Kidney epithelial cell (primary cell): ENCODE measurements around the gene ZNF3. TPM values are rescaled to one million over a fixed set of nuclear protein-coding genes. Genes with fewer than 3 reads are reported as not detected.

Experiments used
- DNase-seq: peaks from one replicate; pipeline ENCODE4 v3.0.0-alpha.2; 2010; ENCODE audit warnings: low read depth
- H3K27me3 ChIP-seq: 2 replicates; pipeline ENCODE4 v1.6.0; 2011; ENCODE audit warnings: low read length; ENCODE audit not compliant: control insufficient read depth, insufficient read depth
- H3K36me3 ChIP-seq: 2 replicates; pipeline ENCODE4 v1.5.1; 2011; ENCODE audit warnings: low read length; ENCODE audit not compliant: control insufficient read depth, insufficient read depth
- H3K4me3 ChIP-seq: 2 replicates; pipeline ENCODE4 v1.5.1; 2011; ENCODE audit warnings: low read depth, mild to moderate bottlenecking, control low read depth, low read length
- total RNA-seq: library from RNA; depleted of rRNA; stranded (reverse); fragments of >200 nt; gene quantifications from 2 replicates; pipeline ENCODE4 v1.2.3, GENCODE V29; 2015
- TF ChIP-seq, protein P1 (sequence below): IDR thresholded peaks from 2 replicates; pipeline ENCODE4 v1.5.1; 2011; ENCODE audit warnings: mild to moderate bottlenecking, moderate library complexity, low read length, control low read depth, inconsistent platforms; ENCODE audit not compliant: insufficient read depth, poor library complexity, severe bottlenecking

The ZNF3 gene
- total RNA-seq, 1 donor from 2014 or later, result 44.9 TPM

DNA sequence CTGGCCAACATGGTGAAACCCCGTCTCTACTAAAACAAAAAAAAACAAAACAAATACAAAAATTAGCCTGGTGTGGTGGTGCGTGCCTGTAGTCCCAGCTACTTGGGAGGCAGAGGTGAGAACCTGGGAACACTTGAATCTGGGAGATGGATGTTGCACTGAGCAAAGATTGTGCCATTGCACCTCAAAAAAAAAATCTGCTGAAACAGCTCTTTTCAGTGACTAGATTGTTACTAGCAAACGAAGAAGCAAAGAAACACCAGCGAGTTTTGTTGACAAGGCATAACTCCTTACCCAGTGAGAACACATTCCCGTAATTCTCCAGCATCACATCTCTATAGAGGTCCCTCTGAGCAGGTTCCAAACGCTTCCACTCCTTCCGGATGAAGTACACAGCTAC lies 6.7 kb downstream of the ZNF3 start:
- Histone ChIP-seq H3K36me3 (peaks cover 24% of the 10 kb centered on the region), H3K27me3 (no peaks in the 10 kb centered on the region), H3K4me3 (no peak overlapping the region)
- TF ChIP-seq, protein P1, sequence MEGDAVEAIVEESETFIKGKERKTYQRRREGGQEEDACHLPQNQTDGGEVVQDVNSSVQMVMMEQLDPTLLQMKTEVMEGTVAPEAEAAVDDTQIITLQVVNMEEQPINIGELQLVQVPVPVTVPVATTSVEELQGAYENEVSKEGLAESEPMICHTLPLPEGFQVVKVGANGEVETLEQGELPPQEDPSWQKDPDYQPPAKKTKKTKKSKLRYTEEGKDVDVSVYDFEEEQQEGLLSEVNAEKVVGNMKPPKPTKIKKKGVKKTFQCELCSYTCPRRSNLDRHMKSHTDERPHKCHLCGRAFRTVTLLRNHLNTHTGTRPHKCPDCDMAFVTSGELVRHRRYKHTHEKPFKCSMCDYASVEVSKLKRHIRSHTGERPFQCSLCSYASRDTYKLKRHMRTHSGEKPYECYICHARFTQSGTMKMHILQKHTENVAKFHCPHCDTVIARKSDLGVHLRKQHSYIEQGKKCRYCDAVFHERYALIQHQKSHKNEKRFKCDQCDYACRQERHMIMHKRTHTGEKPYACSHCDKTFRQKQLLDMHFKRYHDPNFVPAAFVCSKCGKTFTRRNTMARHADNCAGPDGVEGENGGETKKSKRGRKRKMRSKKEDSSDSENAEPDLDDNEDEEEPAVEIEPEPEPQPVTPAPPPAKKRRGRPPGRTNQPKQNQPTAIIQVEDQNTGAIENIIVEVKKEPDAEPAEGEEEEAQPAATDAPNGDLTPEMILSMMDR, result no peak
- DNase-seq, result no peak

DNA sequence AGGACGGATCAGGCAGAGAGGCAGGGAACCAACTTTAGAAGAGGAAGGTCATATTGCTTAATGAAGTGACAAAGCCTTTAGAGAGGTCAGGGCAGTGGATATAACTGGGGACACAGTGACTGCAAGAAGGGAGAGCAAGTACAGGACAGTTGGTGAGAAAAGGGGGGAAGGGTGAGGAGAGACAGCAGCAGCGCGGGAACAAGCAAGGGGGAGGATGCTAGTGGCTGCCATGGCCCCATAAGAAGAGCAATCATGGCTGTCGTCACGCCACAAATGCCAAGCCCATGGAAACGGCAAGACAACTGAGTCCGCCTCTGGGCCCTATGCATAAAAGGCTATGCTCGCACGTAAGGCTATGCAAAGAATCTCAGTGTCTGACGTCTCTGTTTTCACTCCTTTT lies 9.1 kb downstream of the ZNF3 start:
- Histone ChIP-seq H3K4me3 (no peak overlapping the region), H3K36me3 (peaks cover 22% of the 10 kb centered on the region), H3K27me3 (no peaks in the 10 kb centered on the region)
- no peak for DNase-seq
- TF ChIP-seq, protein P1, result no peak

DNA sequence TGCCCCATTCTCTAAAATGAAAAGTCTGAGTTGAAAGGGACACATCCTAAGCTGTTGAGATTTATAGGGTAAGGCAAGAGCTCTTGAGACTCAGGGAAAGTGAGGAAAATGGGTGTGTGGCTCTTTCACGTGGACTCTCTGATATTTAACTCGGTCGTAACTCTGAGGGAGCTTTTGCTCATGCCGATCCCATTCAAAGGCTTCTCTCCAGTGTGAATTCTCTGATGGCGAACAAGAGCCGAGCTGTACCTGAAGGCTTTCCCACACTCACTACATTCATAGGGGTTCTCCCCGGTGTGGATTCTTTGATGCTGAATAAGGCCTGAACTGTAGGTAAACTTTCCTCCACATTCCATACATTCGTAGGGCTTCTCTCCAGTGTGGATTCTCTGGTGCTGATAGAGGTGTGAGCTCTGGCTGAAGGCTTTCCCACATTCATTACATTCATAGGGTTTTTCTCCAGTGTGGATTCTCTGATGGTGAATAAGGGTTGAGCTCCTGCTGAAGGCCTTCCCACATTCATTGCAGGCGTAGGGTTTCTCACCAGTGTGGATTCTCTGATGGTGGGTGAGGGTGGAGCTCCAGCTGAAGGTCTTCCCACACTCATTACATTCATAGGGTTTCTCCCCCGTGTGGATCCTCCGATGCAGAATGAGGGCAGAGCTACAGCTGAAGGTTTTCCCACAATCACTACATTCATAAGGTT lies 10.4 kb downstream of the ZNF3 start:
- Histone ChIP-seq H3K36me3 (peaks cover 21% of the 10 kb centered on the region), H3K27me3 (no peaks in the 10 kb centered on the region), H3K4me3 (no peak overlapping the region)
- TF ChIP-seq, protein P1, result no peak
- DNase-seq, result no peak

DNA sequence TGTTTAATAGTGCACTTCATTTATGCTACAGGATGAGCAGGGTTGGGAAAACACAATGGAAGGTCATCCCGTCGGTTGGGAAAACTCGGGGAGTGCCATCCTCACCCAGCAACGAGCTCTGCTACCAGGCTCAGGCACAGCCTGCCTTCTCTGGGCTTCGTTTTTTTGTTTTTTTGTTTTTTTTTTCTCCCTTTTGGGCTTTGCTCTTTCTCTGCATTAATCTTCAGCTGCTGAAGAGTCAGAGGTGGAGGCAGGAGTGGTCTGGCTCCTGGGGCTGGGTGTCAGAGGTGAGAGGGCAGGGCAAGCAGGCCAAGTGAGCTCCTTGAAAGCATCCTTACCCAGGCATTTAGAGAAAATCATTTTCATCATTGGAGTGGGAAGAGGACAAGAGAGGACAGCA lies 11.5 kb downstream of the ZNF3 start:
- no peak for DNase-seq
- no peaks in the 10 kb centered on the region for H3K27me3 ChIP-seq
- peaks cover 16% of the 10 kb centered on the region for H3K36me3 ChIP-seq
- H3K4me3 ChIP-seq, result no peak overlapping the region
- TF ChIP-seq, protein P1, result no peak

DNA sequence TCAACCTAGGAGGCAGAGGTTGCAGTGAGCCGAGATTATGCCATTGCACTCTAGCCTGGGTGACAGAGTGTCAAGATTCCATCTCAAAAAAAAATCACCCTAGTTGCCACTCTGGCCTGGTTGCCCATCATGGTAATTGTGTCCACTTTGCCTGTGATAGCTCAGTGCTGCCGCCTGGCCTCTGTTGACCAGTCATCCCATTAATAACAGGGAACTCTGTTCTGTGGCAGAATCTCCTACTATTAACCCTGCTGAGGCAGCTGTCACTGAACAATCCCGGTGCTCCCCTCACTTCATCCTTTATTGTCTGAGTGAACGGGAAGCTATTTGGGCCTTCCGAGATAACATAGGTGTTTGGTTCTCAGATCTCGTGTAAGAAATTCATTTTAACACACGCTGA lies 14.6 kb downstream of the ZNF3 start:
- Histone ChIP-seq H3K4me3 (no peak overlapping the region), H3K36me3 (peaks cover 9% of the 10 kb centered on the region), H3K27me3 (no peaks in the 10 kb centered on the region)
- DNase-seq, result no peak
- TF ChIP-seq, protein P1, result no peak
